ENCODE results near the gene CHD6. TPM values are rescaled to one million over a fixed set of nuclear protein-coding genes. Genes with fewer than 3 reads are reported as not detected.

Gene CHD6
- total and polyA plus RNA-seq, 2 experiments from 2014 or later, result 12.6 to 24.9 TPM

GRCh38 chr20:41364236-41364855 is 253.8 kb downstream of the CHD6 start:
- Histone ChIP-seq H3K27ac (no peak overlapping the region), H3K4me3 (no peak overlapping the region), H3K9me2 (ENCODE audit: insufficient read depth) (no peaks in the 10 kb centered on the region), H4K20me1 (ENCODE audit: insufficient read depth) (no peaks in the 10 kb centered on the region), H3F3A (ENCODE audit: insufficient read depth) (no peaks in the 10 kb centered on the region), H3K9me3 (ENCODE audit: low read depth) (no peaks in the 10 kb centered on the region), H3K9ac (no peak overlapping the region), H3K4me2 (ENCODE audit: unreplicated experiment) (no peak overlapping the region), H3K27me3 (replicated peaks; ENCODE audit: insufficient read depth) (peaks cover 31% of the 10 kb centered on the region), H2AFZ (no peak overlapping the region), H3K4me1 (ENCODE audit: insufficient read depth) (no peaks in the 10 kb centered on the region), H3K36me3 (ENCODE audit: low read depth) (no peaks in the 10 kb centered on the region), H3K79me2 (ENCODE audit: insufficient read depth) (no peaks in the 10 kb centered on the region)
- no peak for TF ChIP-seq EZH2phosphoT487 (IDR thresholded peaks at IDR 0.05; ENCODE audit: insufficient read depth, low read depth)
- no peak for TF ChIP-seq EZH2 (IDR thresholded peaks at IDR 0.05; ENCODE audit: insufficient read depth, poor library complexity, severe bottlenecking)
- in situ Hi-C loops (cut with MboI), result no loop called here
- WGBS, 2 experiments (ENCODE audit: low coverage in 1 of 2, low lambda C conversion rate in 2 of 2, missing lambda C conversion rate in 2 of 2), result 85% methylated on average over 13 of the region's 13 CpGs
- DNase-seq, result no peak

- TF ChIP-seq EZH2 (IDR thresholded peaks at IDR 0.05; ENCODE audit: insufficient read depth, poor library complexity, severe bottlenecking) (no peak), EZH2phosphoT487 (IDR thresholded peaks at IDR 0.05; ENCODE audit: insufficient read depth, low read depth) (no peak)
- H3K9ac ChIP-seq, result no peak overlapping the region
- H3K36me3 ChIP-seq (ENCODE audit: low read depth), result no peaks in the 10 kb centered on the region
- H3F3A ChIP-seq (ENCODE audit: insufficient read depth), result no peaks in the 10 kb centered on the region
- no peaks in the 10 kb centered on the region for H3K9me3 ChIP-seq (ENCODE audit: low read depth)
- no peak overlapping the region for H3K4me2 ChIP-seq (ENCODE audit: unreplicated experiment)
- H3K79me2 ChIP-seq (ENCODE audit: insufficient read depth), result no peaks in the 10 kb centered on the region
- H2AFZ ChIP-seq, result no peak overlapping the region
- no peak overlapping the region for H3K4me3 ChIP-seq
- peaks cover 31% of the 10 kb centered on the region for H3K27me3 ChIP-seq (replicated peaks; ENCODE audit: insufficient read depth)
- WGBS, 2 experiments (ENCODE audit: low coverage in 1 of 2, low lambda C conversion rate in 2 of 2, missing lambda C conversion rate in 2 of 2), result 59 to 71% methylated on average over 7 of the region's 7 CpGs
- no peaks in the 10 kb centered on the region for H3K9me2 ChIP-seq (ENCODE audit: insufficient read depth)
- H3K27ac ChIP-seq, result no peak overlapping the region
- in situ Hi-C loops (cut with MboI), result no loop called here
- no peaks in the 10 kb centered on the region for H4K20me1 ChIP-seq (ENCODE audit: insufficient read depth)
- DNase-seq, result no peak
- H3K4me1 ChIP-seq (ENCODE audit: insufficient read depth), result no peaks in the 10 kb centered on the region
Observed at GRCh38 chr20:41363601-41364000, 254.6 kb downstream of the CHD6 start.

GRCh38 chr20:41362748-41363140 is 255.4 kb downstream of the CHD6 start:
- WGBS, 2 experiments (ENCODE audit: low coverage in 1 of 2, low lambda C conversion rate in 2 of 2, missing lambda C conversion rate in 2 of 2), result 80 to 81% methylated on average over 5 of the region's 5 CpGs
- H3F3A ChIP-seq (ENCODE audit: insufficient read depth), result no peaks in the 10 kb centered on the region
- no peaks in the 10 kb centered on the region for H3K4me1 ChIP-seq (ENCODE audit: insufficient read depth)
- peaks cover 27% of the 10 kb centered on the region for H3K27me3 ChIP-seq (replicated peaks; ENCODE audit: insufficient read depth)
- H3K4me2 ChIP-seq (ENCODE audit: unreplicated experiment), result no peak overlapping the region
- H3K9me2 ChIP-seq (ENCODE audit: insufficient read depth), result no peaks in the 10 kb centered on the region
- no peaks in the 10 kb centered on the region for H3K9me3 ChIP-seq (ENCODE audit: low read depth)
- H2AFZ ChIP-seq, result no peak overlapping the region
- in situ Hi-C loops (cut with MboI), result no loop called here
- no peak overlapping the region for H3K27ac ChIP-seq
- no peak overlapping the region for H3K9ac ChIP-seq
- no peak for DNase-seq
- no peak for TF ChIP-seq EZH2phosphoT487 (IDR thresholded peaks at IDR 0.05; ENCODE audit: insufficient read depth, low read depth)
- no peak for TF ChIP-seq EZH2 (IDR thresholded peaks at IDR 0.05; ENCODE audit: insufficient read depth, poor library complexity, severe bottlenecking)
- no peaks in the 10 kb centered on the region for H4K20me1 ChIP-seq (ENCODE audit: insufficient read depth)
- H3K79me2 ChIP-seq (ENCODE audit: insufficient read depth), result no peaks in the 10 kb centered on the region
- no peaks in the 10 kb centered on the region for H3K36me3 ChIP-seq (ENCODE audit: low read depth)
- H3K4me3 ChIP-seq, result no peak overlapping the region

- DNase-seq, result no peak
- H3K9me2 ChIP-seq (ENCODE audit: insufficient read depth), result no peaks in the 10 kb centered on the region
- H3K9me3 ChIP-seq (ENCODE audit: low read depth), result no peaks in the 10 kb centered on the region
- no peak overlapping the region for H3K4me3 ChIP-seq
- H3K9ac ChIP-seq, result no peak overlapping the region
- H3K4me2 ChIP-seq (ENCODE audit: unreplicated experiment), result no peak overlapping the region
- in situ Hi-C loops (cut with MboI), result no loop called here
- H4K20me1 ChIP-seq (ENCODE audit: insufficient read depth), result no peaks in the 10 kb centered on the region
- H3K36me3 ChIP-seq (ENCODE audit: low read depth), result no peaks in the 10 kb centered on the region
- WGBS, 2 experiments (ENCODE audit: low coverage in 1 of 2, low lambda C conversion rate in 2 of 2, missing lambda C conversion rate in 2 of 2), result 79 to 80% methylated on average over 36 to 45 of the region's 45 CpGs
- H3K4me1 ChIP-seq (ENCODE audit: insufficient read depth), result no peaks in the 10 kb centered on the region
- H3F3A ChIP-seq (ENCODE audit: insufficient read depth), result no peaks in the 10 kb centered on the region
- no peak overlapping the region for H3K27ac ChIP-seq
- peaks cover 20% of the 10 kb centered on the region for H3K27me3 ChIP-seq (replicated peaks; ENCODE audit: insufficient read depth)
- TF ChIP-seq EZH2 (IDR thresholded peaks at IDR 0.05; ENCODE audit: insufficient read depth, poor library complexity, severe bottlenecking), result no peak
- TF ChIP-seq EZH2phosphoT487 (IDR thresholded peaks at IDR 0.05; ENCODE audit: insufficient read depth, low read depth), result no peak
- H3K79me2 ChIP-seq (ENCODE audit: insufficient read depth), result no peaks in the 10 kb centered on the region
- no peak overlapping the region for H2AFZ ChIP-seq
Observed at GRCh38 chr20:41361757-41362747, 256.1 kb downstream of the CHD6 start.
